ENCODE data around the gene SCAMP4. TPM values are rescaled to one million over a fixed set of nuclear protein-coding genes. Genes with fewer than 3 reads are reported as not detected.
"Not testable (repeated sequence)": the region's sequence is repeated elsewhere in the genome, so short reads cannot be mapped to it uniquely, and the experiment has no call there.

SCAMP4 gene
- total and polyA plus RNA-seq, 2 donors: 16.2 to 45.2 TPM

GRCh38 chr19:1882786-1883692 is 22.2 kb upstream of the SCAMP4 start:
- Histone ChIP-seq H3K27ac (ENCODE audit: low read depth) (no peak overlapping the region), H3K4me3 (ENCODE audit: low read depth, low read length) (no peak overlapping the region), H3K4me1 (ENCODE audit: insufficient read depth) (peaks cover 2% of the 10 kb centered on the region), H3K36me3 (ENCODE audit: insufficient read depth) (no peaks in the 10 kb centered on the region)
- 69% methylated on average over 25 of the region's 25 CpGs for WGBS
- no peak for DNase-seq (ENCODE audit: extremely low spot score)

- WGBS: 30% methylated on average over 8 of the region's 8 CpGs
- peak overlapping the region; percentile 96 for H3K4me3 ChIP-seq (ENCODE audit: low read depth, low read length)
- DNase-seq (ENCODE audit: extremely low spot score): no peak
- H3K27ac ChIP-seq (ENCODE audit: low read depth): peak overlapping the region; percentile 40
- peaks cover 2% of the 10 kb centered on the region for H3K4me1 ChIP-seq (ENCODE audit: insufficient read depth)
- H3K36me3 ChIP-seq (ENCODE audit: insufficient read depth): no peaks in the 10 kb centered on the region
Measured at GRCh38 chr19:1883784-1884183, 21.4 kb upstream of the SCAMP4 start.

- Histone ChIP-seq H3K36me3 (ENCODE audit: insufficient read depth) (no peaks in the 10 kb centered on the region), H3K27ac (ENCODE audit: low read depth) (no peak overlapping the region), H3K4me3 (ENCODE audit: low read depth, low read length) (peak overlapping the region; percentile 96), H3K4me1 (ENCODE audit: insufficient read depth) (peaks cover 2% of the 10 kb centered on the region)
- WGBS: 3% methylated on average over 11 of the region's 11 CpGs
- DNase-seq (ENCODE audit: extremely low spot score): no peak
Measured at GRCh38 chr19:1884291-1884718, 20.9 kb upstream of the SCAMP4 start.

DNA sequence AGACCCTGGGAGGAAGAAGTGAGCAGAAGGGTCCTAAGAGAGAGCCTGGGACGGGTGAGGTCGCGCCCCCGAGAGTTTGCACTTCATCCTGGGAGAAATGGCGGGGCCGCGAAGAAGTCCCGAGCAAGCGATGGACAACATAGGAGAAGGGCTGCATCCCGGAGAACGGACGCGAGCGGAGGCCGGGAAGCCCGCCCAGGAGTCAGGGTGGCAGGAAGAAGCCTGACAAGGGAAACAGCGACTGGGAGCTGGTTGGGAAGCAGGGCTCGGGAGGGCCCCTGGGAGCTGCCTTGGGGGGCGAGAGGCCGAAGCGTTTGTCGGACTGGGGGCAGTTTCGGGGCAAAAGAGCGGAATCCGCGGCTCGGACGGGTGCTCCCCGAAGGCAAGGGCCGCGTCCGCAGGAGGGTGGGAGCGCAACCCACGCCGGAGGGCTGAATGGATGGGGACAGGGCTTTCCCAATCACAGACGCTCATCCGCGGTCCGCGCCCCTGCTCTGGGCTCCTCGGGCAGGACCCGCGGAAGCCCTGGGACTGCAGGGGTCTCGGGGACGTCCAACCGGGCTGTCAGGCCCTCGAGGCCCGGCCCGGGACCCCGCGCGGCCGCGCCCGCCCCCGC is 20.4 kb upstream of the SCAMP4 start:
- H3K4me1 ChIP-seq (ENCODE audit: insufficient read depth): peaks cover 2% of the 10 kb centered on the region
- H3K27ac ChIP-seq (ENCODE audit: low read depth): peak overlapping the region; percentile 90
- under 1% methylated on average over 56 of the region's 56 CpGs for WGBS
- H3K36me3 ChIP-seq (ENCODE audit: insufficient read depth): no peaks in the 10 kb centered on the region
- DNase-seq (ENCODE audit: extremely low spot score): no peak
- peak overlapping the region; percentile 96 for H3K4me3 ChIP-seq (ENCODE audit: low read depth, low read length)

- 21% methylated on average over 44 of the region's 46 CpGs for WGBS
- H3K4me3 ChIP-seq (ENCODE audit: low read depth, low read length): peak within 1 kb of the TSS; percentile 96
- not testable (repeated sequence) for H3K36me3 ChIP-seq (ENCODE audit: insufficient read depth); H3K4me1 ChIP-seq (ENCODE audit: insufficient read depth)
- DNase-seq (ENCODE audit: extremely low spot score): peak; percentile 78
- H3K27ac ChIP-seq (ENCODE audit: low read depth): peak within 1 kb of the TSS; percentile 90
Measured at GRCh38 chr19:1885398-1886119, 19.6 kb upstream of the SCAMP4 start, which contains the start of gene ABHD17A. Gene ABHD17A (minus strand): TSS chr19:1885496. CDS start chr19:1881566, 3,930 bp downstream.

DNA sequence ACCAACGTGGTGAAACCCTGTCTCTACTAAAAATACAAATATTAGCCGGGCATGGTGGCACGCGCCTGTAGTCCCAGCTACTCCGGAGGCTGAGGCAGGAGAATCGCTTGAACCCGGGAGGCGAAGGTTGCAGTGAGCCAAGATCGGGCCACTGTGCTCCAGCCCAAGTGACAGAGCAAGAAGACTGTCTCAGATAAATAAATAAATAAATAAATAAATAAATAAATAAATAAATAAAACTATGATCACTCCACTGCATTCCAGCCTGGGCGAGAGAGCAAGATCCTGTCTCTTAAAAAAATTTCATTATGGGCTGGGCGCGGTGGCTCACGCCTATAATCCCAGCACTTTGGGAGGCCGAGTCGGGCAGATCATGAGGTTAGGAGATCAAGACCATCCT is 18.8 kb upstream of the SCAMP4 start:
- not testable (repeated sequence) for H3K36me3 ChIP-seq (ENCODE audit: insufficient read depth); DNase-seq (ENCODE audit: extremely low spot score); H3K4me3 ChIP-seq (ENCODE audit: low read depth, low read length); H3K4me1 ChIP-seq (ENCODE audit: insufficient read depth); H3K27ac ChIP-seq (ENCODE audit: low read depth)
- WGBS: 94% methylated on average over 15 of the region's 15 CpGs

DNA sequence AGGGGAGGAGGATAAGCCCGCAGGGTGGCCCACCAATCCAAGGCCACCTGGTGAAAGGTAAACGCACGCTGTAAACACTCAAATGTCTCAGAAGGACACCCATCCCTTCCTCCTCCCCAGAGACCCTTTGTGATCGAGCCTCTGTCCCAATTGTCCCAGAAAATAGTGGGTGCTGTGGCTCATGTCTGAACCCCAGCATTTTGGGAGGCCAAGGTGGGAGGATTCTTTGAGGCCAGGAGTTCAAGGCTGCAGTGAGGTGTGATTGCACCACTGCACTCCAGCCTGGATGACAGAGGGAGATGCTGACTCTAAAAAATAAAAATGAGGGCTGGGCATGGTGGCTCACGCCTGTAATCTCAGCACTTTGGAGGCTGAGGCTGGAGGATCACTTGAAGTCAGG is 16.8 kb upstream of the SCAMP4 start:
- DNase-seq (ENCODE audit: extremely low spot score): no peak
- Histone ChIP-seq H3K4me3 (ENCODE audit: low read depth, low read length) (no peak overlapping the region), H3K4me1 (ENCODE audit: insufficient read depth) (peaks cover 2% of the 10 kb centered on the region), H3K27ac (ENCODE audit: low read depth) (no peak overlapping the region), H3K36me3 (ENCODE audit: insufficient read depth) (no peaks in the 10 kb centered on the region)
- WGBS: 72% methylated on average over 5 of the region's 5 CpGs

DNA sequence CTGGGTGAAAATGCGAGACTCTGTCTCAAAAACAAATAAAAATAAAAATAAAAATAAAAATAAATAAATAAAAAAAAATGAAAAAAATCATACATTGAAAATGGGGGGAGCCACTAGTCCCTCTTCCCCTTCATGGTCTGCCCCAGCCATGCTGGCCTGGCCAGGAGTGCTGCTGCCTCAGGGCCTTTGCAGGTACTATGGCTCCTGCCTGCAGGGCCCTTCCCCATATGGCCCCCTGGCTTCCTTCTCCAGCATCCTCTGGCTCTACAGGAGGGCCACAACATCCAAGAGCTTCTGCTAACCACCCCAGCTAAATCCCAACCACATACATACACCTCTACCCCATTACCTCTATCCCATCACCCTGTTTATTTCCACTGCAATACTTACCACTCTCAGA is 15.3 kb upstream of the SCAMP4 start:
- no peak for DNase-seq (ENCODE audit: extremely low spot score)

DNA sequence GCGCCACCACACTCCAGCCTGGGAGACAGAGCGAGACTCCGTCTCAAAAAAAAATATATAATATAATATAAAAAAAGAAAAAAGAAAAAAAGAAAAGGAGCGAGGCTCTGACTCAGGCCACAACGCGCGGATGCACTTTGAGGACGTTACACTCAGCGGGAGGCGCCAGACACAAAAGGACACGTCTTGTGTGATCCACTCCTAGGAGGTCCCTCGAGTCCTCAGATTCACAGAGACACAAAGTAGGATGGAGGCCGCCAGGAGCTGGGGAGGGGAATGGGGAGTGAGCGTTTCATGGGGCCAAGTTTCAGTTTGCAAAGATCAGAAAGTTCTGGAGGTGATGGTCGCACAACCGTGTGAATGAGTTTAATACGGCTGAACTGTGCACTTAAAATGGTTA is 11.4 kb upstream of the SCAMP4 start:
- H3K27ac ChIP-seq (ENCODE audit: low read depth): no peak overlapping the region
- 81% methylated on average over 17 of the region's 17 CpGs for WGBS
- no peaks in the 10 kb centered on the region for H3K4me1 ChIP-seq (ENCODE audit: insufficient read depth)
- H3K4me3 ChIP-seq (ENCODE audit: low read depth, low read length): no peak overlapping the region
- no peaks in the 10 kb centered on the region for H3K36me3 ChIP-seq (ENCODE audit: insufficient read depth)
- DNase-seq (ENCODE audit: extremely low spot score): no peak

More for the DNA sequence above, 15.3 kb upstream of the SCAMP4 start:
- WGBS: 98% methylated on average over 1 of the region's 1 CpG
- no peaks in the 10 kb centered on the region for H3K4me1 ChIP-seq (ENCODE audit: insufficient read depth)
- no peak overlapping the region for H3K27ac ChIP-seq (ENCODE audit: low read depth)
- no peaks in the 10 kb centered on the region for H3K36me3 ChIP-seq (ENCODE audit: insufficient read depth)
- no peak overlapping the region for H3K4me3 ChIP-seq (ENCODE audit: low read depth, low read length)

DNA sequence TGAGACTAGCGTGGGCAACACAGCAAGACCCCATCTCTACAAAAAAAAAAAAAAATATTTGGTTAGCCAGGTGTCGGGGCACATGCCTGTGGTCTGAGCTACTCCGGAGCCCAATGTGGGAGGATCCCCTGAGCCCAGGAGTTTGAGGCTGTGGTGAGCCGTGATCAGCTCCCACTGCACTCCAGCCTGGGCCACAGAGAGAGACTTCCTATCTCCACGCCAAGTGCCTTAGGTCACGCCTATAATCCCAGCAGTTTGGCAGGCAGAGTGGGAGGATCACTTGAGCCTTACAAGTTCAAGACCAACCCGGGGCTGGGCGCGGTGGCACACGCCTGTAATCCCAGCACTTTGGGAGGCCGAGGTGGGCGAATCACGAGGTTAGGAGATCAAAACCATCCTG is 8.7 kb upstream of the SCAMP4 start:
- Histone ChIP-seq H3K27ac (ENCODE audit: low read depth) (no peak overlapping the region), H3K4me1 (ENCODE audit: insufficient read depth) (no peaks in the 10 kb centered on the region), H3K36me3 (ENCODE audit: insufficient read depth) (no peaks in the 10 kb centered on the region), H3K4me3 (ENCODE audit: low read depth, low read length) (no peak overlapping the region)
- no peak for DNase-seq (ENCODE audit: extremely low spot score)
- 80% methylated on average over 13 of the region's 13 CpGs for WGBS

- 87% methylated on average over 16 of the region's 16 CpGs for WGBS
- no peaks in the 10 kb centered on the region for H3K4me1 ChIP-seq (ENCODE audit: insufficient read depth)
- H3K36me3 ChIP-seq (ENCODE audit: insufficient read depth): no peaks in the 10 kb centered on the region
- H3K4me3 ChIP-seq (ENCODE audit: low read depth, low read length): no peak overlapping the region
- no peak overlapping the region for H3K27ac ChIP-seq (ENCODE audit: low read depth)
- DNase-seq (ENCODE audit: extremely low spot score): no peak
Measured at GRCh38 chr19:1901940-1902404, 3.2 kb upstream of the SCAMP4 start.

GRCh38 chr19:1902923-1903322 is 2.3 kb upstream of the SCAMP4 start:
- 73% methylated on average over 6 of the region's 6 CpGs for WGBS
- Histone ChIP-seq H3K36me3 (ENCODE audit: insufficient read depth) (no peaks in the 10 kb centered on the region), H3K27ac (ENCODE audit: low read depth) (no peak overlapping the region), H3K4me3 (ENCODE audit: low read depth, low read length) (no peak overlapping the region), H3K4me1 (ENCODE audit: insufficient read depth) (no peaks in the 10 kb centered on the region)
- no peak for DNase-seq (ENCODE audit: extremely low spot score)

- WGBS: 40% methylated on average over 8 of the region's 8 CpGs
Measured at GRCh38 chr19:1904860-1905109, 414 bp upstream of the SCAMP4 start.

More at GRCh38 chr19:1904860-1905109, 414 bp upstream of the SCAMP4 start:
- no peak for DNase-seq (ENCODE audit: extremely low spot score)
- no peaks in the 10 kb centered on the region for H3K36me3 ChIP-seq (ENCODE audit: insufficient read depth)
- H3K27ac ChIP-seq (ENCODE audit: low read depth): peak overlapping the region; percentile 91
- H3K4me1 ChIP-seq (ENCODE audit: insufficient read depth): peaks cover 3% of the 10 kb centered on the region
- no peak overlapping the region for H3K4me3 ChIP-seq (ENCODE audit: low read depth, low read length)

Data from urinary bladder (tissue), 4 donors.